H1 (cell line): Measurements from ENCODE around the gene TCERG1L. TPM values are rescaled to one million over a fixed set of nuclear protein-coding genes. Genes with fewer than 3 reads are reported as not detected.

ENCODE experiments used
- CTCF ChIA-PET: fragments of 300-600 bp; sonication (Branson Sonifier 250); formaldehyde crosslinking; loops from one replicate; lab custom pipeline; 2021; ENCODE audit not compliant: partially characterized antibody; lab: Charles Lee
- POLR2A ChIA-PET: fragments of 300-600 bp; sonication (Branson Sonifier 250); formaldehyde crosslinking; loops from one replicate; lab custom pipeline; 2021; ENCODE audit warnings: inconsistent platforms; ENCODE audit not compliant: partially characterized antibody; lab: Charles Lee
- DNase-seq, 2 experiments: peaks; one replicate each; pipeline versions ENCODE4 v3.0.0 to v3.0.0-alpha.2; 2010 to 2022; ENCODE audit warnings: low spot score in 2 of 2, low read depth in 1 of 2, mixed read lengths in 1 of 2
- FAIRE-seq: peaks from 2 replicates; lab custom pipeline; 2011; peaks lifted over from hg19 to GRCh38; lab: Jason Lieb, UNC
- H2AFZ ChIP-seq: 2 replicates; pipeline ENCODE4 v1.8.1; 2012; ENCODE audit warnings: low read length, inconsistent platforms
- H2AK5ac ChIP-seq: 2 replicates; pipeline ENCODE4 v1.6.1; 2013; ENCODE audit warnings: low read depth, low read length
- H2BK120ac ChIP-seq: replicated peaks from 2 replicates; pipeline ENCODE3; 2013; ENCODE audit warnings: low read depth, low read length, inconsistent platforms
- H2BK12ac ChIP-seq: 2 replicates; pipeline ENCODE4 v1.6.1; 2013; ENCODE audit warnings: low read depth, low read length
- H2BK15ac ChIP-seq: 2 replicates; pipeline ENCODE4 v1.6.1; 2013; ENCODE audit warnings: low read length
- H2BK20ac ChIP-seq: 2 replicates; pipeline ENCODE4 v1.6.1; 2013; ENCODE audit warnings: low read length
- H2BK5ac ChIP-seq: 2 replicates; pipeline ENCODE4 v1.6.1; 2013; ENCODE audit warnings: low read depth, low read length
- H3K14ac ChIP-seq: 2 replicates; pipeline ENCODE4 v1.6.1; 2013; ENCODE audit warnings: inconsistent platforms; ENCODE audit not compliant: insufficient read length
- H3K18ac ChIP-seq: 2 replicates; pipeline ENCODE4 v1.6.1; 2013; ENCODE audit warnings: low read length; ENCODE audit errors: extremely low read depth
- H3K23ac ChIP-seq: 2 replicates; pipeline ENCODE4 v1.6.1; 2013; ENCODE audit warnings: inconsistent platforms; ENCODE audit not compliant: insufficient read length
- H3K23me2 ChIP-seq: 2 replicates; pipeline ENCODE4 v1.6.1; 2013; ENCODE audit warnings: low read depth, low read length
- H3K27ac ChIP-seq: 2 replicates; pipeline ENCODE4 v1.6.1; 2011; ENCODE audit warnings: low read depth, low read length, inconsistent platforms
- H3K27me3 ChIP-seq, 4 experiments: replicated peaks in 1 of 4; 1 replicate in 1 of 4; 2 replicates in 3 of 4; pipeline versions ENCODE4 v1.6.1 to v1.8.1; 2011 to 2013; ENCODE audit warnings: low read length in 3 of 4, mild to moderate bottlenecking in 3 of 4, inconsistent platforms in 2 of 4, mixed read lengths in 2 of 4, moderate library complexity in 1 of 4; ENCODE audit not compliant: control insufficient read depth in 3 of 4, insufficient read depth in 3 of 4; ENCODE audit errors: extremely low read depth in 1 of 4
- H3K36me3 ChIP-seq, 4 experiments: 2 replicates each; pipeline versions ENCODE4 v1.6.1 to v1.8.1; 2011 to 2013; ENCODE audit warnings: mild to moderate bottlenecking in 4 of 4, low read length in 3 of 4, moderate library complexity in 2 of 4, control low read depth in 1 of 4, inconsistent platforms in 1 of 4; ENCODE audit not compliant: insufficient read depth in 4 of 4, control insufficient read depth in 2 of 4
- H3K4ac ChIP-seq: replicated peaks from 2 replicates; pipeline ENCODE3; 2013; ENCODE audit warnings: low read length, low read depth, mixed read lengths, inconsistent platforms; ENCODE audit not compliant: insufficient read length
- H3K4me1 ChIP-seq, 4 experiments: replicated peaks in 1 of 4; 1 replicate in 1 of 4; 2 replicates in 3 of 4; pipeline versions ENCODE4 v1.6.1 to v1.8.1; 2011 to 2013; ENCODE audit warnings: low read length in 3 of 4, inconsistent platforms in 2 of 4, mixed read lengths in 1 of 4; ENCODE audit not compliant: insufficient read depth in 4 of 4, control insufficient read depth in 3 of 4
- H3K4me2 ChIP-seq, 2 experiments: 2 replicates each; pipeline versions ENCODE4 v1.6.1 to v1.8.1; 2011 to 2013; ENCODE audit warnings: low read depth in 2 of 2, low read length in 2 of 2, control low read depth in 1 of 2, inconsistent platforms in 1 of 2, mild to moderate bottlenecking in 1 of 2; ENCODE audit not compliant: insufficient read depth in 1 of 2
- H3K4me3 ChIP-seq, 4 experiments: fragments of 200-600, 300-600 bp in 1 of 4; sonication (generic), shearing (Covaris generic), sonication (Bioruptor Twin) in 1 of 4; 2 replicates each; pipeline versions ENCODE4 v1.5.1 to v1.8.1; 2011 to 2016; ENCODE audit warnings: low read length in 4 of 4, low read depth in 3 of 4, control low read depth in 2 of 4, inconsistent platforms in 2 of 4, mild to moderate bottlenecking in 2 of 4, mixed read lengths in 1 of 4, moderate library complexity in 1 of 4; ENCODE audit not compliant: insufficient read depth in 2 of 4; ENCODE audit errors: extremely low read depth in 1 of 4
- H3K56ac ChIP-seq: replicated peaks from 2 replicates; pipeline ENCODE3; 2013; ENCODE audit warnings: low read depth, mild to moderate bottlenecking, mixed read lengths, low read length, inconsistent platforms; ENCODE audit not compliant: insufficient read length
- H3K79me1 ChIP-seq: 2 replicates; pipeline ENCODE4 v1.6.1; 2013; ENCODE audit warnings: low read depth, low read length, control low read depth
- H3K79me2 ChIP-seq, 2 experiments: 2 replicates each; pipeline versions ENCODE4 v1.6.1 to v1.8.1; 2012 to 2013; ENCODE audit warnings: low read length in 2 of 2, mild to moderate bottlenecking in 2 of 2, inconsistent platforms in 1 of 2; ENCODE audit not compliant: insufficient read depth in 2 of 2, control insufficient read depth in 1 of 2
- H3K9ac ChIP-seq, 4 experiments: replicated peaks in 1 of 4; 1 replicate in 1 of 4; 2 replicates in 3 of 4; pipeline versions ENCODE4 v1.6.1 to v1.8.1; 2011 to 2013; ENCODE audit warnings: low read depth in 3 of 4, low read length in 3 of 4, control low read depth in 2 of 4, mild to moderate bottlenecking in 2 of 4, moderate library complexity in 2 of 4, inconsistent platforms in 1 of 4; ENCODE audit errors: extremely low read depth in 1 of 4
- H3K9me3 ChIP-seq, 2 experiments: 2 replicates each; pipeline versions ENCODE4 v1.6.1 to v1.8.1; 2012 to 2013; ENCODE audit warnings: mild to moderate bottlenecking in 2 of 2, moderate library complexity in 2 of 2, control low read depth in 1 of 2, inconsistent platforms in 1 of 2, low read depth in 1 of 2, low read length in 1 of 2, mixed read lengths in 1 of 2; ENCODE audit not compliant: insufficient read depth in 2 of 2
- H4K20me1 ChIP-seq, 2 experiments: replicated peaks in 1 of 2; 2 replicates each; pipeline versions ENCODE3 to v1.8.1; 2011 to 2013; ENCODE audit warnings: inconsistent platforms in 2 of 2, low read length in 2 of 2, mild to moderate bottlenecking in 1 of 2; ENCODE audit not compliant: insufficient read depth in 2 of 2, control insufficient read depth in 1 of 2
- H4K5ac ChIP-seq: 2 replicates; pipeline ENCODE4 v1.6.1; 2013; ENCODE audit warnings: low read length, low read depth, mixed read lengths, inconsistent platforms; ENCODE audit not compliant: insufficient read length
- H4K8ac ChIP-seq: 2 replicates; pipeline ENCODE4 v1.8.0; 2013; ENCODE audit warnings: mild to moderate bottlenecking, moderate library complexity, low read length, inconsistent platforms; ENCODE audit not compliant: insufficient read depth; ENCODE audit errors: extremely low read depth
- H4K91ac ChIP-seq: replicated peaks from 2 replicates; pipeline ENCODE3; 2013; ENCODE audit warnings: low read length, mixed read lengths, inconsistent platforms; ENCODE audit not compliant: insufficient read length
- BCL11A ChIP-seq, 2 experiments: IDR thresholded peaks; one replicate each; pipeline ENCODE4 v1.6.1; 2011; ENCODE audit warnings: low read depth in 2 of 2, low read length in 2 of 2, mild to moderate bottlenecking in 2 of 2
- FOSL1 ChIP-seq: IDR thresholded peaks from 2 replicates; pipeline ENCODE4 v1.6.1; 2011; ENCODE audit warnings: mild to moderate bottlenecking, low read depth, low read length, moderate library complexity; ENCODE audit not compliant: insufficient read depth
- GABPA ChIP-seq: IDR thresholded peaks from 2 replicates; pipeline ENCODE4 v1.6.1; 2011; ENCODE audit warnings: mild to moderate bottlenecking, low read length, moderate library complexity, borderline replicate concordance; ENCODE audit not compliant: insufficient read depth
- MAFK ChIP-seq: IDR thresholded peaks from 2 replicates; pipeline ENCODE4 v1.6.1; 2012; ENCODE audit warnings: low read depth, mild to moderate bottlenecking, improper control_type of control experiment, low read length
- TAF7 ChIP-seq: optimal IDR thresholded peaks from 2 replicates; pipeline ENCODE3; 2011; ENCODE audit warnings: low read depth, mild to moderate bottlenecking, inconsistent platforms, low read length, moderate library complexity, borderline replicate concordance
- TEAD4 ChIP-seq: IDR thresholded peaks from 2 replicates; pipeline ENCODE4 v1.6.1; 2012; ENCODE audit warnings: low read depth, low read length, inconsistent platforms, mixed read lengths
- WGBS, 2 experiments: shearing (Covaris generic) in 1 of 2; methylation state at CpG; one replicate each; pipeline versions ENCODE4 v1.1.6 to v1.1.7; 2013 to 2015; ENCODE audit warnings: low lambda C conversion rate in 2 of 2, mixed read lengths in 2 of 2, inconsistent platforms in 1 of 2, low coverage in 1 of 2, missing lambda C conversion rate in 1 of 2; ENCODE audit not compliant: insufficient replicate concordance in 2 of 2, insufficient coverage in 1 of 2, insufficient read length in 1 of 2; ENCODE audit errors: extremely low coverage in 1 of 2, missing lambda C conversion rate in 1 of 2; 5-methylcytosine and 5-hydroxymethylcytosine counted together
- polyA plus RNA-seq, 7 experiments: library from polyadenylated mRNA; depleted of rRNA in 3 of 7; stranded (reverse) in 5 of 7; unstranded in 2 of 7; fragments of >200 nt in 5 of 7; fragments of 200-250 nt in 2 of 7; gene quantifications; 1 replicate in 5 of 7; 2 replicates in 1 of 7; 4 replicates in 1 of 7; pipeline versions ENCODE4 v1.2.1 to v1.2.3, GENCODE V29; 2011 to 2013; ENCODE audit warnings: missing spikeins in 2 of 7, mixed read lengths in 2 of 7
- total RNA-seq: library from RNA; stranded (reverse); fragmentation: NEBNext Ultra II Directional; extraction: Animal tissue kit (Norgen Biotek cat#: 25700); gene quantifications from 2 replicates; pipeline ENCODE4 v1.2.1, GENCODE V29; 2021
- TF ChIP-seq, protein P1 (sequence below): IDR thresholded peaks from 2 replicates; pipeline ENCODE4 v1.6.1; 2012; ENCODE audit warnings: inconsistent platforms
- TF ChIP-seq, protein P2 (sequence below): IDR thresholded peaks from 2 replicates; pipeline ENCODE4 v1.6.1; 2012; ENCODE audit warnings: low read length, inconsistent platforms

TCERG1L gene
- total and polyA plus RNA-seq, 2 of the 8 experiments (the other 6 are each of a cell fraction or from before 2014, with no cell fraction given): 3.9 to 6.9 TPM

DNA sequence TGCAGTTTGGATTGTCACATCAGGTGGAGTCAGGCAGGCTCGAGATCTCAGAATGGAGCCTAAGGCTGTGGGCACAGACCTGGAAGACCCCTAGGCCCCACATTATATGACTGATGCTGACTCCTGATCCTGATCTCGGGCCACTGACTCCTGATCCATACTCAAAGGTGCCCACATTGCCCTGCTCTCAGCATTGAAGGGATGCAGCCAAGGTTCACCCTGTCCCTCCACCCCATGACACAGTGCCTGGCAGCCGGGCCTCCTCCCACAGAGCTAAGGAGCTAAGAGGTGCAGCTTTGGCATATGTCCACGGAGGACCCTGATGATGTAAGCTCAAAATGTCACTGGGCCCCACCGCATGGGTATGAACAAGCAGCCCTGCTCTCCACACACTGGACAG, 36.6 kb downstream of the TCERG1L start:
- Histone ChIP-seq H3K23me2 (no peaks in the 10 kb centered on the region), H3K36me3 (no peaks in the 10 kb centered on the region), H3K4me1 (no peaks in the 10 kb centered on the region; a peak in 2 of 7 replicates), H2AFZ (no peak overlapping the region), H2AK5ac (no peak overlapping the region), H2BK15ac (no peak overlapping the region), H2BK12ac (no peak overlapping the region), H4K5ac (no peak overlapping the region), H3K4me3 (no peak overlapping the region), H3K18ac (no peak overlapping the region), H4K91ac (no peak overlapping the region), H3K27me3 (no peaks in the 10 kb centered on the region), H3K79me2 (no peaks in the 10 kb centered on the region), H3K56ac (no peak overlapping the region), H3K9ac (no peak overlapping the region), H3K4me2 (no peak overlapping the region), H4K20me1 (peaks cover 0 to 1% of the 10 kb centered on the region in 2 experiments), H3K9me3 (no peaks in the 10 kb centered on the region), H3K23ac (no peak overlapping the region), H4K8ac (peak overlapping the region; percentile 57; the same call in 1 of the 2 replicates), H3K14ac (no peak overlapping the region), H3K27ac (no peak overlapping the region), H2BK5ac (no peak overlapping the region; the same call in 1 of the 2 replicates), H3K4ac (no peak overlapping the region), H3K79me1 (no peaks in the 10 kb centered on the region), H2BK120ac (no peak overlapping the region), H2BK20ac (no peak overlapping the region)
- POLR2A ChIA-PET: no interaction called here
- WGBS, 2 experiments: 92% methylated on average over 5 of the region's 5 CpGs; no CpG with 5 or more reads in 1 of the 2 experiments
- DNase-seq (no peak), FAIRE-seq (no peak)
- CTCF ChIA-PET: interaction anchor here (1.2 to 1.7 kb wide), 2 partner anchors 13 to 191 kb away, joined by 3 read pairs; no protein-coding TSS in a partner anchor
- TF ChIP-seq TAF7: no peak
- TF ChIP-seq, protein P1, sequence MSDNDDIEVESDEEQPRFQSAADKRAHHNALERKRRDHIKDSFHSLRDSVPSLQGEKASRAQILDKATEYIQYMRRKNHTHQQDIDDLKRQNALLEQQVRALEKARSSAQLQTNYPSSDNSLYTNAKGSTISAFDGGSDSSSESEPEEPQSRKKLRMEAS: no peak
- no peak for TF ChIP-seq FOSL1
- no peak for TF ChIP-seq BCL11A (IDR thresholded peaks at IDR 0.05; ENCODE audit: low read depth in 2 of 2, low read length in 2 of 2)
- TF ChIP-seq TEAD4: no peak
- no peak for TF ChIP-seq MAFK
- TF ChIP-seq GABPA: no peak
- TF ChIP-seq, protein P2, sequence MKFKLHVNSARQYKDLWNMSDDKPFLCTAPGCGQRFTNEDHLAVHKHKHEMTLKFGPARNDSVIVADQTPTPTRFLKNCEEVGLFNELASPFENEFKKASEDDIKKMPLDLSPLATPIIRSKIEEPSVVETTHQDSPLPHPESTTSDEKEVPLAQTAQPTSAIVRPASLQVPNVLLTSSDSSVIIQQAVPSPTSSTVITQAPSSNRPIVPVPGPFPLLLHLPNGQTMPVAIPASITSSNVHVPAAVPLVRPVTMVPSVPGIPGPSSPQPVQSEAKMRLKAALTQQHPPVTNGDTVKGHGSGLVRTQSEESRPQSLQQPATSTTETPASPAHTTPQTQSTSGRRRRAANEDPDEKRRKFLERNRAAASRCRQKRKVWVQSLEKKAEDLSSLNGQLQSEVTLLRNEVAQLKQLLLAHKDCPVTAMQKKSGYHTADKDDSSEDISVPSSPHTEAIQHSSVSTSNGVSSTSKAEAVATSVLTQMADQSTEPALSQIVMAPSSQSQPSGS: no peak
